Measurements from ENCODE around the gene PCK2. TPM values are rescaled to one million over a fixed set of nuclear protein-coding genes. Genes with fewer than 3 reads are reported as not detected.

Gene PCK2
- polyA plus RNA-seq, 1 donor from 2014 or later: 1.2 TPM

DNA sequence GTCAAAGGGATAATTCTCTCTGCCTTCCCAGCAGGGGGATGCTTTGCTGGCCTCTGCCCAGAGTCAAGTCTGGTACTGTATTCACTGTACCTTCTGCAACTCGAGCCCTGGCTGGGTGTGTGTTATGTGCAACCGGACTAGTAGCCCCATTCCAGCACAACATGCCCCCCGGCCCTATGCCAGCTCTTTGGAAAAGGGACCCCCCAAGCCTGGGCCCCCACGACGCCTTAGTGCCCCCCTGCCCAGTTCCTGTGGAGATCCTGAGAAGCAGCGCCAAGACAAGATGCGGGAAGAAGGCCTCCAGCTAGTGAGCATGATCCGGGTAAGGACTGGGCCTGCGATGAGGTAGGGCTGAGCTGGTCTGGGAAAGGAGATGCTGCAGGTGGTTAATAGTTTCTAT lies 56.5 kb downstream of the PCK2 start:
- H3K9me2 ChIP-seq (ENCODE audit: insufficient read depth, low read length): no peaks in the 10 kb centered on the region
- H2AFZ ChIP-seq (ENCODE audit: low read depth, low read length): no peak overlapping the region
- H3K4me3 ChIP-seq (ENCODE audit: low read length): no peak overlapping the region
- H3K4me2 ChIP-seq (ENCODE audit: low read length): no peak overlapping the region
- no peaks in the 10 kb centered on the region for H3K9me3 ChIP-seq (ENCODE audit: low read length)
- no peaks in the 10 kb centered on the region for H4K20me1 ChIP-seq (ENCODE audit: insufficient read depth)
- H3K79me2 ChIP-seq (replicated peaks; ENCODE audit: insufficient read depth, low read length): peaks cover 9% of the 10 kb centered on the region
- no peaks in the 10 kb centered on the region for H3F3A ChIP-seq (ENCODE audit: insufficient read depth, low read length, poor library complexity, severe bottlenecking)
- H3K36me3 ChIP-seq (ENCODE audit: insufficient read depth, low read length): no peaks in the 10 kb centered on the region
- H3K27ac ChIP-seq (ENCODE audit: low read length): no peak overlapping the region
- TF ChIP-seq SMC3 (conservative IDR thresholded peaks at IDR 0.05; ENCODE audit: poor library complexity) (no peak), TAF1 (IDR thresholded peaks at IDR 0.05; ENCODE audit: low read depth) (no peak)
- H3K9ac ChIP-seq (ENCODE audit: low read length): no peak overlapping the region
- no peaks in the 10 kb centered on the region for H3K27me3 ChIP-seq (ENCODE audit: insufficient read depth, low read depth, low read length)

DNA sequence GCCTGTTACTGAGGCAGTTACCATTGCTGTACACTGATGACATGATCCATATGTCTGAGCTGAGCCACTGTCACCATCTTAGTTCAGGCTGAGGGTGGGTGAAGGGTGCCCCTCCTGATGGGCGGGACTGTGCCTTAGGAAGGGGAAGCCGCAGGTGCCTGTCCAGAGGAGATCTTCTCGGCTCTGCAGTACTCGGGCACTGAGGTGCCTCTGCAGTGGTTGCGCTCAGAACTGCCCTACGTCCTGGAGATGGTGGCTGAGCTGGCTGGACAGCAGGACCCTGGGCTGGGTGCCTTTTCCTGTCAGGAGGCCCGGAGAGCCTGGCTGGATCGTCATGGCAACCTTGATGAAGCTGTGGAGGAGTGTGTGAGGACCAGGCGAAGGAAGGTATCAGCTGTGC lies 56.9 kb downstream of the PCK2 start:
- Histone ChIP-seq H3K9me2 (ENCODE audit: insufficient read depth, low read length) (no peaks in the 10 kb centered on the region), H3K4me3 (ENCODE audit: low read length) (no peak overlapping the region), H3K36me3 (ENCODE audit: insufficient read depth, low read length) (no peaks in the 10 kb centered on the region), H2AFZ (ENCODE audit: low read depth, low read length) (no peak overlapping the region), H3K79me2 (replicated peaks; ENCODE audit: insufficient read depth, low read length) (peaks cover 9% of the 10 kb centered on the region), H3K27ac (ENCODE audit: low read length) (no peak overlapping the region), H3K9ac (ENCODE audit: low read length) (no peak overlapping the region), H3K27me3 (ENCODE audit: insufficient read depth, low read depth, low read length) (no peaks in the 10 kb centered on the region), H3K4me2 (ENCODE audit: low read length) (no peak overlapping the region), H3K9me3 (ENCODE audit: low read length) (no peaks in the 10 kb centered on the region), H4K20me1 (ENCODE audit: insufficient read depth) (no peaks in the 10 kb centered on the region), H3F3A (ENCODE audit: insufficient read depth, low read length, poor library complexity, severe bottlenecking) (no peaks in the 10 kb centered on the region)
- TF ChIP-seq MXI1 (conservative IDR thresholded peaks at IDR 0.05; ENCODE audit: poor library complexity, severe bottlenecking) (no peak), SMC3 (conservative IDR thresholded peaks at IDR 0.05; ENCODE audit: poor library complexity) (no peak), TAF1 (IDR thresholded peaks at IDR 0.05; ENCODE audit: low read depth) (no peak), RAD21 (conservative IDR thresholded peaks at IDR 0.05) (no peak), EZH2 (IDR thresholded peaks at IDR 0.05; ENCODE audit: borderline replicate concordance, insufficient read depth, low read length, poor library complexity, severe bottlenecking) (no peak), EP300 (conservative IDR thresholded peaks at IDR 0.05; ENCODE audit: poor library complexity, severe bottlenecking) (no peak), POLR2AphosphoS5 (IDR thresholded peaks at IDR 0.05) (no peak)
- TF ChIP-seq, protein P1, sequence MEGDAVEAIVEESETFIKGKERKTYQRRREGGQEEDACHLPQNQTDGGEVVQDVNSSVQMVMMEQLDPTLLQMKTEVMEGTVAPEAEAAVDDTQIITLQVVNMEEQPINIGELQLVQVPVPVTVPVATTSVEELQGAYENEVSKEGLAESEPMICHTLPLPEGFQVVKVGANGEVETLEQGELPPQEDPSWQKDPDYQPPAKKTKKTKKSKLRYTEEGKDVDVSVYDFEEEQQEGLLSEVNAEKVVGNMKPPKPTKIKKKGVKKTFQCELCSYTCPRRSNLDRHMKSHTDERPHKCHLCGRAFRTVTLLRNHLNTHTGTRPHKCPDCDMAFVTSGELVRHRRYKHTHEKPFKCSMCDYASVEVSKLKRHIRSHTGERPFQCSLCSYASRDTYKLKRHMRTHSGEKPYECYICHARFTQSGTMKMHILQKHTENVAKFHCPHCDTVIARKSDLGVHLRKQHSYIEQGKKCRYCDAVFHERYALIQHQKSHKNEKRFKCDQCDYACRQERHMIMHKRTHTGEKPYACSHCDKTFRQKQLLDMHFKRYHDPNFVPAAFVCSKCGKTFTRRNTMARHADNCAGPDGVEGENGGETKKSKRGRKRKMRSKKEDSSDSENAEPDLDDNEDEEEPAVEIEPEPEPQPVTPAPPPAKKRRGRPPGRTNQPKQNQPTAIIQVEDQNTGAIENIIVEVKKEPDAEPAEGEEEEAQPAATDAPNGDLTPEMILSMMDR (IDR thresholded peaks at IDR 0.05; ENCODE audit: poor library complexity, severe bottlenecking): no peak
- TF ChIP-seq, protein P2, sequence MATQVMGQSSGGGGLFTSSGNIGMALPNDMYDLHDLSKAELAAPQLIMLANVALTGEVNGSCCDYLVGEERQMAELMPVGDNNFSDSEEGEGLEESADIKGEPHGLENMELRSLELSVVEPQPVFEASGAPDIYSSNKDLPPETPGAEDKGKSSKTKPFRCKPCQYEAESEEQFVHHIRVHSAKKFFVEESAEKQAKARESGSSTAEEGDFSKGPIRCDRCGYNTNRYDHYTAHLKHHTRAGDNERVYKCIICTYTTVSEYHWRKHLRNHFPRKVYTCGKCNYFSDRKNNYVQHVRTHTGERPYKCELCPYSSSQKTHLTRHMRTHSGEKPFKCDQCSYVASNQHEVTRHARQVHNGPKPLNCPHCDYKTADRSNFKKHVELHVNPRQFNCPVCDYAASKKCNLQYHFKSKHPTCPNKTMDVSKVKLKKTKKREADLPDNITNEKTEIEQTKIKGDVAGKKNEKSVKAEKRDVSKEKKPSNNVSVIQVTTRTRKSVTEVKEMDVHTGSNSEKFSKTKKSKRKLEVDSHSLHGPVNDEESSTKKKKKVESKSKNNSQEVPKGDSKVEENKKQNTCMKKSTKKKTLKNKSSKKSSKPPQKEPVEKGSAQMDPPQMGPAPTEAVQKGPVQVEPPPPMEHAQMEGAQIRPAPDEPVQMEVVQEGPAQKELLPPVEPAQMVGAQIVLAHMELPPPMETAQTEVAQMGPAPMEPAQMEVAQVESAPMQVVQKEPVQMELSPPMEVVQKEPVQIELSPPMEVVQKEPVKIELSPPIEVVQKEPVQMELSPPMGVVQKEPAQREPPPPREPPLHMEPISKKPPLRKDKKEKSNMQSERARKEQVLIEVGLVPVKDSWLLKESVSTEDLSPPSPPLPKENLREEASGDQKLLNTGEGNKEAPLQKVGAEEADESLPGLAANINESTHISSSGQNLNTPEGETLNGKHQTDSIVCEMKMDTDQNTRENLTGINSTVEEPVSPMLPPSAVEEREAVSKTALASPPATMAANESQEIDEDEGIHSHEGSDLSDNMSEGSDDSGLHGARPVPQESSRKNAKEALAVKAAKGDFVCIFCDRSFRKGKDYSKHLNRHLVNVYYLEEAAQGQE (IDR thresholded peaks at IDR 0.05; ENCODE audit: borderline replicate concordance): no peak

All from neural cell (in vitro differentiated cells).